Keratinocyte (primary cell): Measurements from ENCODE around the gene HID1. TPM values are rescaled to one million over a fixed set of nuclear protein-coding genes. Genes with fewer than 3 reads are reported as not detected.

Experiments used
- DNase-seq: peaks from one replicate; pipeline ENCODE4 v3.0.0-alpha.2; 2011; ENCODE audit warnings: low read depth, missing footprints, low spot score
- FAIRE-seq: peaks from 2 replicates; lab custom pipeline; 2011; peaks lifted over from hg19 to GRCh38; lab: Jason Lieb, UNC
- H2AFZ ChIP-seq: 2 replicates; pipeline ENCODE4 v1.6.0; 2012; ENCODE audit warnings: low read length, control low read depth, inconsistent platforms; ENCODE audit not compliant: control insufficient read depth
- H3K27ac ChIP-seq: 2 replicates; pipeline ENCODE4 v1.5.1; 2011; ENCODE audit warnings: low read length; ENCODE audit not compliant: control insufficient read depth, insufficient read depth
- H3K27me3 ChIP-seq: 3 replicates; pipeline ENCODE4 v1.6.0; 2011; ENCODE audit warnings: low read length; ENCODE audit not compliant: control insufficient read depth, insufficient read depth; ENCODE audit errors: extremely low read depth
- H3K36me3 ChIP-seq, 2 experiments: 2 replicates in 1 of 2; 3 replicates in 1 of 2; pipeline ENCODE4 v1.5.1; 2011; ENCODE audit warnings: low read length in 2 of 2, mild to moderate bottlenecking in 1 of 2; ENCODE audit not compliant: control insufficient read depth in 2 of 2, insufficient read depth in 2 of 2; ENCODE audit errors: extremely low read depth in 1 of 2
- H3K4me1 ChIP-seq: 3 replicates; pipeline ENCODE4 v1.5.1; 2011; ENCODE audit warnings: low read length; ENCODE audit not compliant: control insufficient read depth, insufficient read depth; ENCODE audit errors: extremely low read depth
- H3K4me2 ChIP-seq: 3 replicates; pipeline ENCODE4 v1.6.0; 2011; ENCODE audit warnings: low read depth, low read length; ENCODE audit not compliant: control insufficient read depth, insufficient read depth; ENCODE audit errors: extremely low read depth
- H3K4me3 ChIP-seq, 3 experiments: fragments of 200-600 bp in 1 of 3; sonication (generic) in 1 of 3; 2 replicates in 2 of 3; 3 replicates in 1 of 3; pipeline ENCODE4 v1.5.1; 2011 to 2016; ENCODE audit warnings: low read length in 3 of 3, mild to moderate bottlenecking in 3 of 3, control low read depth in 2 of 3, inconsistent platforms in 1 of 3, low read depth in 1 of 3, mixed read lengths in 1 of 3, mixed run types in 1 of 3, moderate library complexity in 1 of 3; ENCODE audit not compliant: control insufficient read depth in 2 of 3, insufficient read depth in 2 of 3; ENCODE audit errors: extremely low read depth in 1 of 3
- H3K79me2 ChIP-seq: 2 replicates; pipeline ENCODE4 v1.6.0; 2012; ENCODE audit warnings: low read length; ENCODE audit not compliant: control insufficient read depth, insufficient read depth
- H3K9ac ChIP-seq: 3 replicates; pipeline ENCODE4 v1.6.0; 2011; ENCODE audit warnings: low read length; ENCODE audit not compliant: control insufficient read depth, insufficient read depth; ENCODE audit errors: extremely low read depth
- H3K9me1 ChIP-seq: 3 replicates; pipeline ENCODE4 v1.6.0; 2011; ENCODE audit warnings: low read length; ENCODE audit not compliant: control insufficient read depth, insufficient read depth; ENCODE audit errors: extremely low read depth
- H3K9me3 ChIP-seq: 2 replicates; pipeline ENCODE4 v1.5.1; 2012; ENCODE audit warnings: low read depth, low read length; ENCODE audit not compliant: control insufficient read depth
- H4K20me1 ChIP-seq: 3 replicates; pipeline ENCODE4 v1.6.0; 2011; ENCODE audit warnings: low read length; ENCODE audit not compliant: control insufficient read depth, insufficient read depth; ENCODE audit errors: extremely low read depth
- EZH2 ChIP-seq: IDR thresholded peaks from one replicate; pipeline ENCODE4 v1.6.1; 2012; ENCODE audit warnings: inconsistent platforms, mild to moderate bottlenecking, low read length, moderate library complexity
- dilution Hi-C: fragments of 300-500 bp; cut with MboI; formaldehyde crosslinking; loops from one replicate; pipeline ENCODE4 v1.7.0; 2020; ENCODE audit warnings: low sequenced_read_pairs; ENCODE audit not compliant: extremely low pct_ligation_motif_present
- polyA plus RNA-seq, 5 experiments: library from polyadenylated mRNA; depleted of rRNA in 3 of 5; stranded (reverse) in 3 of 5; stranded (forward) in 1 of 5; unstranded in 1 of 5; fragments of >200 nt; gene quantifications; 1 replicate in 1 of 5; 2 replicates in 3 of 5; 3 replicates in 1 of 5; pipeline versions ENCODE4 v1.2.1 to v1.2.3, GENCODE V29; 2011 to 2012; ENCODE audit warnings: missing spikeins in 2 of 5, low read depth in 1 of 5, low replicate concordance in 1 of 5
- TF ChIP-seq, protein P1 (sequence below), 3 experiments: IDR thresholded peaks in 1 of 3; conservative IDR thresholded peaks in 1 of 3; optimal IDR thresholded peaks in 1 of 3; 2 replicates in 2 of 3; 3 replicates in 1 of 3; pipeline versions ENCODE3 to v1.5.1; 2011; ENCODE audit warnings: low read length in 3 of 3, mild to moderate bottlenecking in 3 of 3, moderate library complexity in 2 of 3, control low read depth in 1 of 3, inconsistent platforms in 1 of 3; ENCODE audit not compliant: insufficient read depth in 2 of 3; ENCODE audit errors: extremely low read depth in 1 of 3

HID1 gene
- polyA plus RNA-seq, 1 donor (not counting 4 experiments of a cell fraction or from before 2014, with no cell fraction given) = 0.33 TPM

DNA sequence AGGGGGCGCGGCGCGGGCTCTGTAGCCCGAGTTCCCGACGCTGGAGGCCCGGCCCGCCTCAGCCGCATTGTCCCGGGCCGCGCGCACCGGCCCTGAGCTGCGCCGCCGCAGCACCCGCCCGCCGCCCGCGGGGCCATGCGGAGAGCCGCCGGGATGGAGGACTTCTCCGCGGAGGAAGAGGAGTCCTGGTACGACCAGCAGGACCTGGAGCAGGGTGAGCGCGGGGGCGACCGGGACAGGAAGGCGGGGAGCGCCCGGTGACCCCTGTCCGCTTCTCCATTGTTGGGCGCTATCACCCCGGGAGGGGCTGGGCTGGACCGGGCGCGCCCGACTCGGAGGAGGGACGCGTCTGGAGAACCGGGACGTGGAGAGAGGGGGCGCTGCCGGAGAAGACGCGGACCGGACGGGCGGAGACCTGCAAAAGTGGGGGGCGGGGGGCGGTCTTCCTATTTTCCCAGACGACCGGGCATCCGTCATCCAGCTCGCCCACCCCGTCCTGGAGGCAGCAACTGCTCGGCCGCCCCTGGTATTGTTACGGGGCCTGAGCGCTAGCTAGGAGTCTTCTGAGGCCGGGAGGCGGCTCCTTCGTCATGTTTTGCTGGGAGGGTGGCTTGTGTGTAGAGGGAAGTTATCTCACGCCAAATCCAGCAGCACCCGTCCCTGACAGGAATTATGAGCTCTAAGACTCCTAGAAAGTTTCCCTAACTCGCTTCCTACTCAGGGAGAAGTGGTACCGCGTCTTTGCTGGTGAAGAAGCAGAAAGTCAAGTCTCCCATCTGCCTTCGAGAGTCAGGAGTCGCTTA, 15.6 kb upstream of the HID1 start:
- DNase-seq (no peak), FAIRE-seq (no peak)
- Histone ChIP-seq H3K79me2 (peaks cover 2% of the 10 kb centered on the region), H3K27me3 (no peaks in the 10 kb centered on the region), H4K20me1 (no peaks in the 10 kb centered on the region), H3K4me3 (peak overlapping the region; percentile 74 to 78 (median 76)), H3K4me1 (peaks cover 29% of the 10 kb centered on the region), H3K9ac (peak overlapping the region; percentile 69), H3K4me2 (peak overlapping the region; percentile 92), H3K36me3 (peaks cover 0 to 1% of the 10 kb centered on the region in 2 experiments), H3K9me3 (no peaks in the 10 kb centered on the region), H2AFZ (peak overlapping the region; percentile 86), H3K27ac (no peak overlapping the region), H3K9me1 (no peaks in the 10 kb centered on the region)
- TF ChIP-seq, protein P1, sequence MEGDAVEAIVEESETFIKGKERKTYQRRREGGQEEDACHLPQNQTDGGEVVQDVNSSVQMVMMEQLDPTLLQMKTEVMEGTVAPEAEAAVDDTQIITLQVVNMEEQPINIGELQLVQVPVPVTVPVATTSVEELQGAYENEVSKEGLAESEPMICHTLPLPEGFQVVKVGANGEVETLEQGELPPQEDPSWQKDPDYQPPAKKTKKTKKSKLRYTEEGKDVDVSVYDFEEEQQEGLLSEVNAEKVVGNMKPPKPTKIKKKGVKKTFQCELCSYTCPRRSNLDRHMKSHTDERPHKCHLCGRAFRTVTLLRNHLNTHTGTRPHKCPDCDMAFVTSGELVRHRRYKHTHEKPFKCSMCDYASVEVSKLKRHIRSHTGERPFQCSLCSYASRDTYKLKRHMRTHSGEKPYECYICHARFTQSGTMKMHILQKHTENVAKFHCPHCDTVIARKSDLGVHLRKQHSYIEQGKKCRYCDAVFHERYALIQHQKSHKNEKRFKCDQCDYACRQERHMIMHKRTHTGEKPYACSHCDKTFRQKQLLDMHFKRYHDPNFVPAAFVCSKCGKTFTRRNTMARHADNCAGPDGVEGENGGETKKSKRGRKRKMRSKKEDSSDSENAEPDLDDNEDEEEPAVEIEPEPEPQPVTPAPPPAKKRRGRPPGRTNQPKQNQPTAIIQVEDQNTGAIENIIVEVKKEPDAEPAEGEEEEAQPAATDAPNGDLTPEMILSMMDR (optimal IDR thresholded peaks at IDR 0.05 in 1 of 3, IDR thresholded peaks at IDR 0.05 in 1 of 3, conservative IDR thresholded peaks at IDR 0.05 in 1 of 3; ENCODE audit: extremely low read depth in 1 of 3, insufficient read depth in 2 of 3, low read length in 3 of 3) = peak in 2 of 3 experiments; percentile 32 to 44
- no peak for TF ChIP-seq EZH2
- dilution Hi-C loops = no loop called here

DNA sequence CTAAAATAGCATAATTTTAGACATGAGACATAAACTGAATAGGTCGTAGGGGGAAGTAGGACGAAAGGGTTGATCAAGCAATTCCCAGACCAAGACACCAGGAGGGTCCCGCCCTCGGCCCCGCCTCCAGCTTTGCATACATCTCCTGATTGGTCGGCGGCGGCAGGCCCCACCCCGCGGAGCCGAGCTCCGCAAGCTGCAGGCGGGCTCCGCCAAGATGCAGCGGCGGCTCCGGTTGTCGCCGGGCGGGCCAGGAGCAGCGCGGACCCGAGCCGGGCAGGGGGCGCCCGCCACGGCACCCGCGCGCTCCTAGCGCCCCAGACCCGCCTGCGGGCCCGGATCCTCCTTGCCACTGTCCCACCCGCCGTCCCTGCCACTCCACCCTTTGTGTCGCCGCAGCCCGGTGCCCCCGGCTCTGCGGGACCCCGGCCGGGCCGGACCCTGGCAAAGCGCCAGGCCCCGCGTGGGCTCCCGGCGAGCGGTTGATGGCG, 14.9 kb upstream of the HID1 start, which contains the start of gene CDR2L:
TSS of gene CDR2L (plus strand) at position 215 of the 491 bp plus-strand sequence. CDS start 412 bp downstream, outside the sequence.
- Histone ChIP-seq H3K4me3 (peak within 1 kb of the TSS; percentile 74 to 78 (median 76)), H3K79me2 (peaks cover 2% of the 10 kb centered on the region), H3K36me3 (peaks cover 0 to 1% of the 10 kb centered on the region in 2 experiments), H3K9me1 (no peaks in the 10 kb centered on the region), H3K9me3 (no peaks in the 10 kb centered on the region), H3K4me2 (peak within 1 kb of the TSS; percentile 92), H3K4me1 (peaks cover 27% of the 10 kb centered on the region), H3K27me3 (no peaks in the 10 kb centered on the region), H4K20me1 (no peaks in the 10 kb centered on the region), H3K27ac (no peak within 1 kb of the TSS), H3K9ac (peak within 1 kb of the TSS; percentile 69), H2AFZ (peak within 1 kb of the TSS; percentile 88)
- FAIRE-seq = peak; percentile 43
- TF ChIP-seq EZH2 = no peak
- TF ChIP-seq, protein P1 (optimal IDR thresholded peaks at IDR 0.05 in 1 of 3, IDR thresholded peaks at IDR 0.05 in 1 of 3, conservative IDR thresholded peaks at IDR 0.05 in 1 of 3; ENCODE audit: extremely low read depth in 1 of 3, insufficient read depth in 2 of 3, low read length in 3 of 3) = peak in 1 of 3 experiments; percentile 4
- DNase-seq = peak; percentile 54
- dilution Hi-C loops = no loop called here
